ENCODE measurements around the gene SPATA45. TPM values are rescaled to one million over a fixed set of nuclear protein-coding genes. Genes with fewer than 3 reads are reported as not detected.

Gene SPATA45
- total and polyA plus RNA-seq, 2 of the 4 experiments (the other 2 are of a cell fraction), result not detected

GRCh38 chr1:212783976-212784375 is 63.5 kb downstream of the SPATA45 start:
- no peaks in the 10 kb centered on the region for H4K20me1 ChIP-seq (ENCODE audit: insufficient read depth, low read length)
- H2BK15ac ChIP-seq (ENCODE audit: low read depth, low read length), result no peak overlapping the region
- H2AFZ ChIP-seq (replicated peaks; ENCODE audit: low read length, poor library complexity), result no peak overlapping the region
- no peak overlapping the region for H2BK120ac ChIP-seq (ENCODE audit: low read depth, low read length)
- H3K27me3 ChIP-seq (ENCODE audit: control insufficient read depth, insufficient read depth, low read length), result no peaks in the 10 kb centered on the region
- no peak overlapping the region for H2AK5ac ChIP-seq (ENCODE audit: low read depth, low read length)
- H3K4me2 ChIP-seq (ENCODE audit: low read depth, low read length), result no peak overlapping the region
- in situ Hi-C loops (cut with MboI; ENCODE audit: low sequenced_read_pairs) (loop anchor here (10.0 kb wide), 1 partner anchor 119 kb away; no protein-coding TSS in a partner anchor), dilution Hi-C loops (cut with HindIII; ENCODE audit: low sequenced_read_pairs, unreplicated experiment) (no loop called here), intact Hi-C loops (cut with micrococcal nuclease) (loop anchor here (2.0 to 10.0 kb wide), 2 partner anchors 173 to 719 kb away; no protein-coding TSS in a partner anchor)
- no peak overlapping the region for H2AK9ac ChIP-seq (replicated peaks; ENCODE audit: low read depth, low read length, poor library complexity)
- H3K23ac ChIP-seq (ENCODE audit: low read depth, low read length), result no peak overlapping the region
- CTCF ChIA-PET, result interaction anchor here (0.7 kb wide), 1 partner anchor 119 kb away, joined by 3 read pairs; no protein-coding TSS in a partner anchor
- no peak overlapping the region for H2BK5ac ChIP-seq (ENCODE audit: low read depth, low read length, poor library complexity, severe bottlenecking)
- no peak overlapping the region for H3K4ac ChIP-seq (ENCODE audit: low read depth, low read length)
- H4K8ac ChIP-seq (ENCODE audit: low read depth in 2 of 2, low read length in 2 of 2), result no peak overlapping the region
- no peak overlapping the region for H3K4me3 ChIP-seq (ENCODE audit: insufficient read depth, low read depth, low read length)
- peaks cover 2% of the 10 kb centered on the region; the same call in 1 of the 2 replicates for H3K36me3 ChIP-seq (ENCODE audit: control insufficient read depth, insufficient read depth, low read length)
- WGBS, 2 experiments (ENCODE audit: extremely low coverage in 2 of 2, insufficient read length in 1 of 2), result no CpG with 5 or more reads among the region's 1 CpG
- ATAC-seq (ENCODE audit: low read depth) (no peak), DNase-seq (no peak)
- H3K18ac ChIP-seq (ENCODE audit: low read depth, low read length), result no peak overlapping the region
- POLR2A ChIA-PET (ENCODE audit: unreplicated experiment), result no interaction called here
- no peak overlapping the region for H4K91ac ChIP-seq (ENCODE audit: insufficient read depth, low read depth, low read length)
- H3K14ac ChIP-seq (replicated peaks; ENCODE audit: low read depth, low read length), result no peak overlapping the region
- BruUV-seq (replicated peaks), result no TSS peak
- H3K4me1 ChIP-seq (ENCODE audit: control insufficient read depth, insufficient read depth, low read length), result 0 out of 2 replicates have a peak, but pooled peaks cover 2% of the 10 kb centered on the region
- no peak overlapping the region for H2BK20ac ChIP-seq (ENCODE audit: low read depth, low read length)
- no peak overlapping the region for H3K56ac ChIP-seq (ENCODE audit: extremely low read depth, insufficient read depth, low read length)
- H3K9me3 ChIP-seq (ENCODE audit: control insufficient read depth, insufficient read depth, low read length), result no peaks in the 10 kb centered on the region
- TF ChIP-seq MXI1 (IDR thresholded peaks at IDR 0.05; ENCODE audit: borderline replicate concordance, low read depth, low read length) (no peak), RAD21 (IDR thresholded peaks at IDR 0.05; ENCODE audit: low read length) (no peak), SMC3 (IDR thresholded peaks at IDR 0.05; ENCODE audit: low read depth, low read length) (no peak), NFE2L2 (IDR thresholded peaks at IDR 0.05; ENCODE audit: low read depth, low read length) (no peak), POLR2A (IDR thresholded peaks at IDR 0.05; ENCODE audit: low read depth, low read length) (no peak), MAZ (IDR thresholded peaks at IDR 0.05; ENCODE audit: borderline replicate concordance, low read depth, low read length) (no peak), CEBPB (IDR thresholded peaks at IDR 0.05; ENCODE audit: low read depth, low read length) (no peak)
- no peak overlapping the region for H4K5ac ChIP-seq (ENCODE audit: low read depth, low read length)
- no peaks in the 10 kb centered on the region for H3K9me1 ChIP-seq (ENCODE audit: insufficient read depth, low read length)
- no peak overlapping the region for H3K9ac ChIP-seq (ENCODE audit: low read depth, low read length)
- H3K27ac ChIP-seq (ENCODE audit: insufficient read depth, low read length), result no peak overlapping the region
- peaks cover 4 to 10% of the 10 kb centered on the region in 2 experiments; a peak in 3 of 4 replicates for H3K79me1 ChIP-seq (ENCODE audit: low read depth in 1 of 2, low read length in 2 of 2)

All from IMR-90 (cell line).